GM12892 (cell line): ENCODE data around the gene DARS2. TPM values are rescaled to one million over a fixed set of nuclear protein-coding genes. Genes with fewer than 3 reads are reported as not detected.
"Not testable (repeated sequence)": the region's sequence is repeated elsewhere in the genome, so short reads cannot be mapped to it uniquely, and the experiment has no call there.

ENCODE experiments used
- DNase-seq: peaks from one replicate; pipeline ENCODE4 v3.0.0; 2011; ENCODE audit not compliant: insufficient read length
- FAIRE-seq: peaks from 2 replicates; lab custom pipeline; 2011; peaks lifted over from hg19 to GRCh38; lab: Jason Lieb, UNC
- POLR2A ChIP-seq: IDR thresholded peaks from 2 replicates; pipeline ENCODE4 v1.6.1; 2011; ENCODE audit warnings: low read depth, low read length, control low read depth
- POLR2AphosphoS5 ChIP-seq: IDR thresholded peaks from 2 replicates; pipeline ENCODE4 v1.6.1; 2011; ENCODE audit warnings: low read depth, low read length, control low read depth
- TAF1 ChIP-seq: IDR thresholded peaks from 2 replicates; pipeline ENCODE4 v1.6.1; 2011; ENCODE audit warnings: low read depth, mild to moderate bottlenecking, control low read depth, low read length, borderline replicate concordance
- polyA plus RNA-seq: library from polyadenylated mRNA; unstranded; fragments of >200 nt; gene quantifications from one replicate; pipeline ENCODE4 v1.2.1, GENCODE V29; 2012; ENCODE audit warnings: missing spikeins, inconsistent platforms; ENCODE audit not compliant: missing spikeins

DARS2 gene, protein sequence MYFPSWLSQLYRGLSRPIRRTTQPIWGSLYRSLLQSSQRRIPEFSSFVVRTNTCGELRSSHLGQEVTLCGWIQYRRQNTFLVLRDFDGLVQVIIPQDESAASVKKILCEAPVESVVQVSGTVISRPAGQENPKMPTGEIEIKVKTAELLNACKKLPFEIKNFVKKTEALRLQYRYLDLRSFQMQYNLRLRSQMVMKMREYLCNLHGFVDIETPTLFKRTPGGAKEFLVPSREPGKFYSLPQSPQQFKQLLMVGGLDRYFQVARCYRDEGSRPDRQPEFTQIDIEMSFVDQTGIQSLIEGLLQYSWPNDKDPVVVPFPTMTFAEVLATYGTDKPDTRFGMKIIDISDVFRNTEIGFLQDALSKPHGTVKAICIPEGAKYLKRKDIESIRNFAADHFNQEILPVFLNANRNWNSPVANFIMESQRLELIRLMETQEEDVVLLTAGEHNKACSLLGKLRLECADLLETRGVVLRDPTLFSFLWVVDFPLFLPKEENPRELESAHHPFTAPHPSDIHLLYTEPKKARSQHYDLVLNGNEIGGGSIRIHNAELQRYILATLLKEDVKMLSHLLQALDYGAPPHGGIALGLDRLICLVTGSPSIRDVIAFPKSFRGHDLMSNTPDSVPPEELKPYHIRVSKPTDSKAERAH
- polyA plus RNA-seq, result 29.2 TPM

GRCh38 chr1:173824315-173825081 is at the start of gene DARS2, which contains the start of gene CENPL:
Gene DARS2 (plus strand): TSS chr1:173824673. CDS start chr1:173825230, 557 bp downstream.
Gene CENPL (minus strand): TSS chr1:173824883. CDS start chr1:173811299, 13,584 bp downstream.
- peak; percentile 89 for FAIRE-seq
- TF ChIP-seq POLR2AphosphoS5, result peak; percentile 75
- TF ChIP-seq TAF1, result peak; percentile 4; the same call in 1 of the 2 replicates
- peak; percentile 76 for TF ChIP-seq POLR2A
- peak; percentile 63 for DNase-seq

DNA sequence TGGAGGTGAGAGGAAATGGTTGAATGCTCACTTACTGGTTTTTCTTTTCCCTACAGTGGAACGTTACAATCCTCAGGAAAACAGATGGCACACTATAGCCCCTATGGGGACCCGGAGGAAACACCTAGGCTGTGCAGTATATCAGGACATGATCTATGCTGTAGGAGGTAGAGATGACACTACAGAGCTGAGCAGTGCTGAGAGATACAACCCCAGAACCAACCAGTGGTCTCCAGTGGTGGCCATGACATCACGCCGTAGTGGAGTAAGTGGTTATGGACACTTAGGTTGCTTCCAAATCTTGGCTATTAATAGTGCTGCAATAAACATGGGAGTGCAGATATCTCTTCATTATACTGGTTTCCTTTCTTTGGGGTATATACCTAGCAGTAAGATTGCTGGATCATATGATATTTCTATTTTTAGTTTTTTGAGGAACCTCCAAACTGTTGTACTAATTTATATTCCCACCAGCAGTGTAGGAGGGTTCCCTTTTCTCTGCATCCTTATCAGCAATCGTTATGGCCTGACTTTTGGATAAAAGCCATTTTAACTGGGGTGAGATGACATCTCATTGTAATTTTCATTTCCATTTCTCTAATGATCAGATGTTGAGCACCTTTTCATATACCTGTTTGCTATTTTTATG is 48.8 kb upstream of the DARS2 start:
- DNase-seq (no peak), FAIRE-seq (peak; percentile 46)
- TF ChIP-seq POLR2A, result no peak
- no peak for TF ChIP-seq TAF1
- TF ChIP-seq POLR2AphosphoS5, result no peak

DNA sequence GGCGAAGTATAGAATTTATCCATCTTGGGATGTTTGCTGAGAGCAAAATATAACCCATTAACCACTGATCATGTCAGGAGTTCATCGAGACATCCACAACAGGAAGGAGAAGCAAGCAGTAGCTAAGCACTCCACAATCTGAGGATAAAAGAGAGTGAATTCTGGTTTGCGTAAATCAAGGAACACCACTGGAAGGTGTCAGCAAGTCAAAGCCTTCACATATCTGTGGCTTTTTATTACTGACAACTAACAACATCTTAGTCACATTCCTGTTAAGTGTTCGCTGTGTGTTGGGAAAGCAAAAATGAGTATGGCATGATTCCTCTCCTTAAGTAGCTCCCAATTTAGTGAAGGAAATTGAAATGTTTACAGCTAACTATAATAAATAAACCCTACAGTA is 44.5 kb upstream of the DARS2 start:
- no peak for TF ChIP-seq TAF1
- no peak for TF ChIP-seq POLR2A
- TF ChIP-seq POLR2AphosphoS5, result no peak
- DNase-seq, result no peak
- no peak for FAIRE-seq

DNA sequence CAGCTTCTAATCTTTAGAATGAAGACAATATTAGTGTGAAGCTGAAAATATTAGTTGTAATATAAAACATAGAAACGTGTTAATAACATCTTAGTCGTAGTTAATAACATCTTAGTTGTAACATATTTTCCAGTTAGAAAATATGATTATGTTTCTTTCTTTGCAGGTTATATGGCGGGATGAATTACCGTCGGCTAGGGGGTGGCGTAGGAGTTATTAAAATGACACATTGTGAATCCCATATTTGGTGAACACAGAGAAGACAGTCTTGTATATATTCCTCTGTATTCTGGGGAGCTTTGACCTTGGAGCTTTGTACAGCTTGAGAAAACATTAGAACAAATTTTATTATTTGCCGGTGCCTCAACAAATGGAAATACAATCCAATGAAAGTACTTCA is 39.5 kb upstream of the DARS2 start:
- FAIRE-seq (no peak), DNase-seq (no peak)
- TF ChIP-seq POLR2A, result no peak
- no peak for TF ChIP-seq POLR2AphosphoS5
- no peak for TF ChIP-seq TAF1

DNA sequence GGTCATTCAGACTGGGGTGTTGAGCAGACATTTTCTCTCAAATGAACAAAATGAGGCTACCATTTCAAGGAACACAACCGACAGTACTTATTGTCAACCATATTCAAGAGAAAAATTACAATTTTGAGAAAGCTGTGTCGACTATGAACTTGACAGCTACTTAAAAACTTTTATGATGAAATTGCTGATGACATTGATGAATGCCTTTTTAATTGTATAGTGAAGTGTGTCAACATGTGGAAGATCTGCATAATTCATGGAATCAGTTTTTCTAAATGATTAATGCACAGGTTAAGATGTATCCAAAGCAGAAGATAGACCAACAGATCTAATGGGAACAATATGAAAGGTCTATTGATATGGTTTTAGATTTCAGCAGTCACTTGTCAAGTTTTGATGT is 34.6 kb upstream of the DARS2 start:
- no peak for DNase-seq
- no peak for FAIRE-seq
- no peak for TF ChIP-seq POLR2A
- TF ChIP-seq TAF1, result no peak
- TF ChIP-seq POLR2AphosphoS5, result no peak

DNA sequence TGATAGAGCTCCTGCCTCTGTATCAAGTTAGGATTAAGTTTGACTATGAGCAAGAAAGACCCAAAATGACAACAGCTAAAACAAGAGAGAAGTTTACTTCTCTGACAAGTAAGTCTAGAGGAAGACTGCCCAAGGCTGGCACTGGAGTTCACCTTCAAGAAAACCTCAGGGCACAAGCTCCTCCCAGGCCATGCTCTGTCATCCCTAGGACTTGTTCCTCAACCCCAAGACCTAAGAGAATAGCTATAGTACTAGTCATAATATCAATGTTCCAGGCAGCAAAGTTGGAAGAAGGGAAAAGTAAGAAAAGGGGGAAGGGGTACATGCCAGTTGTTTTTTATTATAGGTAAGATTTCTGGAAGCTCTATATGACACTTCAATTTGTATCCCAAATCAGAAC is 26.4 kb upstream of the DARS2 start:
- FAIRE-seq, result no peak
- no peak for DNase-seq
- TF ChIP-seq POLR2A (no peak), POLR2AphosphoS5 (no peak), TAF1 (no peak)

DNA sequence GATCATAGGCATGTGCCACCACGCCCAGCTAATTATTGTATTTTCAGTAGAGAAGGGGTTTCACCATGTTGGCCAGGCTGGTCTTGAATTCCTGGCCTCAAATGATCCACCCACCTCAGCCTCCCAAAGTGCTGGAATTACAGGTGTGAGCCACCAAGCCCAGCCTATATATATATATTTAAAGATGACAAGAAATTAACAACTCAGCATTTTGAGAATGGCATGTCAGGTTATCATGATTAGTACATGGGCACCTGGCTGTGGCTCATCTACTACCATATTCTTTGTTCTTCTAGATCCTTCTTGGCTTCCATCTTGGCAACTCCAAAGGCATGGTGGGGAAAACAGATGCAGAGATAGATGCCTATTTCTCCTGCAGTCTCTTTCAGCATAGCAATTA is 24.5 kb upstream of the DARS2 start:
- DNase-seq, FAIRE-seq: not testable (repeated sequence)

GRCh38 chr1:173802961-173803360 is 21.5 kb upstream of the DARS2 start:
- DNase-seq (no peak), FAIRE-seq (peak; percentile 14)
- TF ChIP-seq TAF1 (no peak), POLR2AphosphoS5 (no peak), POLR2A (no peak)

GRCh38 chr1:173813654-173814053 is 10.8 kb upstream of the DARS2 start:
- not testable (repeated sequence) for FAIRE-seq

DNA sequence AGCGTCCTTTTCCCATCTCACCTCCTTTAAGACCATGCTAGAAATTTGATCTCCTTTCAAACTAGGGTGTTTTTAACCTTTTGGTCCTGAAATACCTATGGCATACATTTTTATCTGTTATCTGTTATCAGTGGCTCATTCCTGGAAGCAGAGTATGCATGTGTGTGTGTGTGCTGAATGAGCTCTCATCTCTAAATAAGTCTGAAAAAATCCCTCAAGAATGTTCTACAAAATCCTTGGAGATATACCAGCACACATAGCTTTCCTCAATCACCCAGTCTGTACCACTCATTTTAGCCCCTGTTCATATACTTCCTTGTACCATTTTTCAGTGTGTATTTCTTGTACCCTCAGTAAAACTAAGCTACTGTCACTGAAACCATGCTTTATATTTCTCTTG is 6.0 kb upstream of the DARS2 start:
- FAIRE-seq, result no peak
- no peak for DNase-seq
- TF ChIP-seq TAF1, result no peak
- TF ChIP-seq POLR2A, result no peak
- TF ChIP-seq POLR2AphosphoS5, result no peak

More at GRCh38 chr1:173813654-173814053, 10.8 kb upstream of the DARS2 start:
- DNase-seq, result not testable (repeated sequence)

DNA sequence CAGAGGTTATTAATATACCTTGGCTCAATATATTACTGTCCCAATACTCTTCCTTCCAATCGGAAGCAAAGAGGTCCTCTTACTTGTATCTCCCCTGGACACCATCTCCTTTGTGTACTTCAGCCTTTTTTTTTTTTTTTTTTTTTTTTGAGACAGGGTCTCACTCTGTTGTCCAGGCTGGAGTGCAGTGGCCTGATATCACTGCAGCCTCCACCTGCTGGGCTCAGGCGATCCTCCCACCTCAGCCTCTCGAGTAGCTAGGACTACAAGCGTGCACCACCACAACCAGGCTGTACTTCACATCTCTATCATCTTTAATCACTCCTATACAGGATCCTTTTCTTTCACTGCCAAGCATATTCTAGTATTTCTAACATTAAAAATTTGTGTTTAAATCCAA is 2.8 kb upstream of the DARS2 start:
- DNase-seq (no peak), FAIRE-seq (no peak)
- TF ChIP-seq POLR2AphosphoS5 (no peak), TAF1 (no peak), POLR2A (no peak)

GRCh38 chr1:173823781-173824314 is 625 bp upstream of the DARS2 start:
- FAIRE-seq, result no peak
- TF ChIP-seq POLR2A, result no peak; the same call in 1 of the 2 replicates
- TF ChIP-seq TAF1, result no peak; the same call in 1 of the 2 replicates
- no peak for TF ChIP-seq POLR2AphosphoS5
- DNase-seq, result no peak
